DOHH2 (cell line): ENCODE measurements around the gene SYNJ2.

ENCODE experiments used
- EZH2phosphoT487 ChIP-seq: fragments of 200-600 bp; sonication (generic); IDR thresholded peaks from 2 replicates; pipeline ENCODE4 v1.6.1; 2017; ENCODE audit warnings: borderline replicate concordance, mild to moderate bottlenecking, antibody characterized with exemption, low read length, moderate library complexity, mixed read lengths
- TF ChIP-seq, protein P1 (sequence below): fragments of 200-600 bp; sonication (generic); IDR thresholded peaks from one replicate; pipeline ENCODE4 v1.5.1; 2014; ENCODE audit warnings: antibody characterized with exemption, mild to moderate bottlenecking, low read depth, low read length; ENCODE audit not compliant: poor library complexity, severe bottlenecking

DNA sequence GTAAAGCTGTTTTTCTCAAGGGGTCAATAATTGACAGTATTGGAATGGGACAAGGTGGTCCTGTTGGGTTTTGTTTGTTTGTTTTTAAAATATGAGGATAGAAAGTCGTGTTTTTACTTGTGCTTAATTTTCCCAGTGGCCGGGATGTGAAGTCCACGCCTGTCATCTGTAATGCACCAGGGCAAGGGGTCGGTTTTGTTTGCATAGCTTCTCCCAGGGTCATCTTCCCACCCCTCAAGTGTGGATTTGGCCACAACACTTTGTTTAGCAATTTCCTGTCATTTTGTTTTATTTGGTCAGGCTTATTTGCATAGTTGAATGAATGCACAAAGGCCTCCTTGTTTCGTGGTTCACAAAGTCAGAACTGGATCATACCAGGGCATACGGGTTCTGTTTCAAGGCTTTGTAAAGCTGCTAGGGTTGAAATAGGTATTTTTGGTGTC, 29.8 kb downstream of the SYNJ2 start:
- TF ChIP-seq, protein P1, sequence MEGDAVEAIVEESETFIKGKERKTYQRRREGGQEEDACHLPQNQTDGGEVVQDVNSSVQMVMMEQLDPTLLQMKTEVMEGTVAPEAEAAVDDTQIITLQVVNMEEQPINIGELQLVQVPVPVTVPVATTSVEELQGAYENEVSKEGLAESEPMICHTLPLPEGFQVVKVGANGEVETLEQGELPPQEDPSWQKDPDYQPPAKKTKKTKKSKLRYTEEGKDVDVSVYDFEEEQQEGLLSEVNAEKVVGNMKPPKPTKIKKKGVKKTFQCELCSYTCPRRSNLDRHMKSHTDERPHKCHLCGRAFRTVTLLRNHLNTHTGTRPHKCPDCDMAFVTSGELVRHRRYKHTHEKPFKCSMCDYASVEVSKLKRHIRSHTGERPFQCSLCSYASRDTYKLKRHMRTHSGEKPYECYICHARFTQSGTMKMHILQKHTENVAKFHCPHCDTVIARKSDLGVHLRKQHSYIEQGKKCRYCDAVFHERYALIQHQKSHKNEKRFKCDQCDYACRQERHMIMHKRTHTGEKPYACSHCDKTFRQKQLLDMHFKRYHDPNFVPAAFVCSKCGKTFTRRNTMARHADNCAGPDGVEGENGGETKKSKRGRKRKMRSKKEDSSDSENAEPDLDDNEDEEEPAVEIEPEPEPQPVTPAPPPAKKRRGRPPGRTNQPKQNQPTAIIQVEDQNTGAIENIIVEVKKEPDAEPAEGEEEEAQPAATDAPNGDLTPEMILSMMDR = no peak
- no peak for TF ChIP-seq EZH2phosphoT487
